ENCODE results near the gene FOXN3.

DNA sequence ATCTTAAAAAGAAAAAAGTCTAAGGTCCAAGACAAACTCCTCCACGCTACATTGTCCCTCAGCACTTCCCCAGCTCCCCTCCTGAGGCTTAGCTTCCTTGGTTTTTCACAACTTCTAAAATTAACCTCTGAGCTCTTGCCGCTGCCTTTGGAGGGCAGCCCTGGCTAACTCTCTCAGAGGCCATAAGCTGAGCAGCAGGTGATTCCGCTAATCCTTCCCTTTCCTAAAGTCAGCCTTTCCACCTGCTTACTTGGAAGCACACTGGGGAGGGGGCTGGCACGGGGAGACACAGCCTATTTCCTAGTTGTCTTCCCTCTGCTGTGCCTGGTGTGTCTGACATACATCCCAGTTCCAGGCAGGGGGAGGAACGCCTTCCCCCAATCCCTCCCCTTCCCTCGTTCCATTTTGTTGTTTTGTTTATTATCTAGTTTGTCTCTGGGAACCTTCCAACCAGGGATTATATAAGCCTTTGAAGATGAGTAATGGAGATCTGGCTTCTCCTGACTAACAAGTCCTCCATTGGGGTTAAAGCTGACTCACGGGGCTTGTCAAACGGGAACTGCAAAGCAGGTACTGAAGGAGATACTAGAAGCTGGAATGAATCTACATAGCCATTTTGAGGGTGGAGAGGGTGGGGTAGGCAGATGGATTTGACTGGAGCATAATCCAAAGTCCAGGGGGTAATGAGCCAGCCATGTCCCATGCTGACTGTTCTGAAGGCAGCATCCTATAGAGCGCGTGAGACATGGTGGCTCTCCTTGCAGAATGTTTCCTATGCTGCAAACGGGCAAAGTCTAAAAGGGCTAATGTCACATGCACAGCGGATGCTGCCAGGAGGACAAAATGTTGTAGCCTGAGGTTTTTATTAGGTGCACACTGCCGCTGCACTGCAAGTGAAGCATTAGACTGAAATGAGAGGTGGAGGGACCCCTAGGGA is 230.8 kb downstream of the FOXN3 start:
- TF ChIP-seq, protein P1, sequence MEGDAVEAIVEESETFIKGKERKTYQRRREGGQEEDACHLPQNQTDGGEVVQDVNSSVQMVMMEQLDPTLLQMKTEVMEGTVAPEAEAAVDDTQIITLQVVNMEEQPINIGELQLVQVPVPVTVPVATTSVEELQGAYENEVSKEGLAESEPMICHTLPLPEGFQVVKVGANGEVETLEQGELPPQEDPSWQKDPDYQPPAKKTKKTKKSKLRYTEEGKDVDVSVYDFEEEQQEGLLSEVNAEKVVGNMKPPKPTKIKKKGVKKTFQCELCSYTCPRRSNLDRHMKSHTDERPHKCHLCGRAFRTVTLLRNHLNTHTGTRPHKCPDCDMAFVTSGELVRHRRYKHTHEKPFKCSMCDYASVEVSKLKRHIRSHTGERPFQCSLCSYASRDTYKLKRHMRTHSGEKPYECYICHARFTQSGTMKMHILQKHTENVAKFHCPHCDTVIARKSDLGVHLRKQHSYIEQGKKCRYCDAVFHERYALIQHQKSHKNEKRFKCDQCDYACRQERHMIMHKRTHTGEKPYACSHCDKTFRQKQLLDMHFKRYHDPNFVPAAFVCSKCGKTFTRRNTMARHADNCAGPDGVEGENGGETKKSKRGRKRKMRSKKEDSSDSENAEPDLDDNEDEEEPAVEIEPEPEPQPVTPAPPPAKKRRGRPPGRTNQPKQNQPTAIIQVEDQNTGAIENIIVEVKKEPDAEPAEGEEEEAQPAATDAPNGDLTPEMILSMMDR (IDR thresholded peaks at IDR 0.05) = no peak
- TF ChIP-seq POLR2A (IDR thresholded peaks at IDR 0.05) = no peak
